ENCODE results near the gene THPO.

THPO gene

GRCh38 chr3:184377374-184377773 is 633 bp downstream of the THPO start:
- DNase-seq (ENCODE audit: low read depth), result no peak
- H3K4me3 ChIP-seq (ENCODE audit: control insufficient read depth, low read depth, low read length), result no peak overlapping the region
- TF ChIP-seq, protein P1, sequence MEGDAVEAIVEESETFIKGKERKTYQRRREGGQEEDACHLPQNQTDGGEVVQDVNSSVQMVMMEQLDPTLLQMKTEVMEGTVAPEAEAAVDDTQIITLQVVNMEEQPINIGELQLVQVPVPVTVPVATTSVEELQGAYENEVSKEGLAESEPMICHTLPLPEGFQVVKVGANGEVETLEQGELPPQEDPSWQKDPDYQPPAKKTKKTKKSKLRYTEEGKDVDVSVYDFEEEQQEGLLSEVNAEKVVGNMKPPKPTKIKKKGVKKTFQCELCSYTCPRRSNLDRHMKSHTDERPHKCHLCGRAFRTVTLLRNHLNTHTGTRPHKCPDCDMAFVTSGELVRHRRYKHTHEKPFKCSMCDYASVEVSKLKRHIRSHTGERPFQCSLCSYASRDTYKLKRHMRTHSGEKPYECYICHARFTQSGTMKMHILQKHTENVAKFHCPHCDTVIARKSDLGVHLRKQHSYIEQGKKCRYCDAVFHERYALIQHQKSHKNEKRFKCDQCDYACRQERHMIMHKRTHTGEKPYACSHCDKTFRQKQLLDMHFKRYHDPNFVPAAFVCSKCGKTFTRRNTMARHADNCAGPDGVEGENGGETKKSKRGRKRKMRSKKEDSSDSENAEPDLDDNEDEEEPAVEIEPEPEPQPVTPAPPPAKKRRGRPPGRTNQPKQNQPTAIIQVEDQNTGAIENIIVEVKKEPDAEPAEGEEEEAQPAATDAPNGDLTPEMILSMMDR (conservative IDR thresholded peaks at IDR 0.05; ENCODE audit: control insufficient read depth, insufficient read depth, low read depth, low read length), result no peak

GRCh38 chr3:184375747-184376461 is 2.1 kb downstream of the THPO start:
- DNase-seq (ENCODE audit: low read depth), result no peak
- H3K4me3 ChIP-seq (ENCODE audit: control insufficient read depth, low read depth, low read length), result no peak overlapping the region
- TF ChIP-seq, protein P1 (conservative IDR thresholded peaks at IDR 0.05; ENCODE audit: control insufficient read depth, insufficient read depth, low read depth, low read length), result no peak

DNA sequence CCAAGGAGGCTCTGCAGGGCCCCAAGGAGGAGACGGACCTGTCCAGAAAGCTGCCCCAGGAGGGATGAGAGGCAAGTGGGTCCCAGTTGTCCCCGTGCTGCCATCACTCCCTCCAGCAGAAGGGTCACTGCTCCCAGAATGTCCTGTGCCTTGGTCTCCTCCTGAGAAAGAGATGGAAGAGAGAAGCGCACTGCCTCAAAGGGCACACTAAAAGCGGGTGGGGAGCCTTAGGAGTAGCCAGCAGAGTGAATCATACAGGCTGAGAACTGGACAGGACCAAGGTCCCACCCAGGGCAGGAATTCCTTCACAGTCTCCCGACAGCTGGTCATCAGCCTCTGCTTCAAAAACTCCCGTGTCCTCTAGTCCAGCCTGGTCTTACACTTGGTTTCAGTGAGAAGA is 4.6 kb downstream of the THPO start:
- peak; percentile 50 for DNase-seq (ENCODE audit: low read depth)
- TF ChIP-seq, protein P1 (conservative IDR thresholded peaks at IDR 0.05; ENCODE audit: control insufficient read depth, insufficient read depth, low read depth, low read length), result no peak
- H3K4me3 ChIP-seq (ENCODE audit: control insufficient read depth, low read depth, low read length), result no peak overlapping the region

DNA sequence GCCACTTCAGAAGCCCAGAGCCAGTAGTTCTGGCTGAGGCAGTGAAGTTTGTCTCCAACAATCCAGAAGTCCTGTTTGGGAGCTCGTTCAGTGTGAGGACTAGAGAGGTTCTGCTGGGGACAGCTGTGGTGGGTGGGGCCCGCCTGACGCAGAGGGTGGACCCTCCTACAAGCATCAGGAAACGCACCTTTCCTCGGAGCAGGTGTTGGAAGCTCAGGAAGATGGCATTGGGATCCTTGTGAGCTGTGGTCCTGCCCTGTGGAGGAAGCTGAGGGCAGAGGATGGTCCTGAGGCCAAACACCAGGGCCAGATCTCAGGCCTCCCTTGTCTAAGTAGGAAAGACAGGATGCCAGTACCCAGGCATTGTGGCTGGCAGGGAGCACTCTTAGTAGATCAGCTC is 5.1 kb downstream of the THPO start:
- no peak for DNase-seq (ENCODE audit: low read depth)
- TF ChIP-seq, protein P1 (conservative IDR thresholded peaks at IDR 0.05; ENCODE audit: control insufficient read depth, insufficient read depth, low read depth, low read length), result no peak
- no peak overlapping the region for H3K4me3 ChIP-seq (ENCODE audit: control insufficient read depth, low read depth, low read length)

- TF ChIP-seq, protein P1 (conservative IDR thresholded peaks at IDR 0.05; ENCODE audit: control insufficient read depth, insufficient read depth, low read depth, low read length), result no peak
- no peak for DNase-seq (ENCODE audit: low read depth)
- H3K4me3 ChIP-seq (ENCODE audit: control insufficient read depth, low read depth, low read length), result no peak overlapping the region
Measured at GRCh38 chr3:184372296-184372821, 5.6 kb downstream of the THPO start.

GRCh38 chr3:184371570-184372018 is 6.4 kb downstream of the THPO start:
- peak; percentile 90 for DNase-seq (ENCODE audit: low read depth)
- TF ChIP-seq, protein P1 (conservative IDR thresholded peaks at IDR 0.05; ENCODE audit: control insufficient read depth, insufficient read depth, low read depth, low read length), result peak; percentile 100
- H3K4me3 ChIP-seq (ENCODE audit: control insufficient read depth, low read depth, low read length), result no peak overlapping the region
